Retinal pigment epithelial cell (primary cell): Measurements from ENCODE around the gene RRAS.

Experiments used
- DNase-seq: peaks from one replicate; pipeline ENCODE4 v3.0.0-alpha.2; 2010; ENCODE audit warnings: low read depth
- H3K4me3 ChIP-seq: 2 replicates; pipeline ENCODE4 v1.5.1; 2011; ENCODE audit warnings: mild to moderate bottlenecking, low read length, control low read depth, moderate library complexity
- TF ChIP-seq, protein P1 (sequence below): conservative IDR thresholded peaks from 2 replicates; pipeline ENCODE4 v1.5.1; 2011; ENCODE audit warnings: low read depth, low read length, control low read depth, inconsistent platforms

RRAS gene

DNA sequence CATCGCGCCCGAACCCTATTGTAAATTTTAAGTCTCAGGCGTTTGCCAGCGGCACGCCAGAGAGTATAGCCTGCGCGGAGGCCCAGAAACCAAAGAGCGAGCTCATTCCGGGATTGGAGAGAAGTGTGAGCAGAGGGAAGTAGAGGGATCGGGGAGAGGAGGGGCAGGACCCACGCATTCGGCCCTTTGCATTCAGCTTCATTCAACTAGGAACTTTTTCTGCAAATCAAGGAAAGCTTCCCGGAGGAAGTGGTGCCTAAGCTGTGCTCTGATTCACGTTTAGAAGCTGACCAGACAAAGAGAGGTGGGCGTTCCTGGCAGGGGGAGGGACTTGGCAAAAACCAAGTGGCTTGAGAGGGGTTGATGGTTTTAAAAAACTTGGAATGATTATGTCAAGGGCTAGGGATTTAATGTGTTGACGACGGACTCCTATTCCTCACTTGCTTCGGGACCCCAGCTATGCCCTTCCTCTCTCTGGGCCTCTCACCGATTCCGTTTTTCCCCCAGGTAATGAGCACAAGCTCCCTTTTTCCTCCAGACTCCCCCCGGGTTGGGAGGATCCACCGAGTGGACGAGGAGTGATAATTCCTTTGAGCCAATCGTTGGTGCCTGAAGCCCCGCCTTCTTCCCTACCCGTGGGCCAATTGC, 36.3 kb upstream of the RRAS start:
- TF ChIP-seq, protein P1, sequence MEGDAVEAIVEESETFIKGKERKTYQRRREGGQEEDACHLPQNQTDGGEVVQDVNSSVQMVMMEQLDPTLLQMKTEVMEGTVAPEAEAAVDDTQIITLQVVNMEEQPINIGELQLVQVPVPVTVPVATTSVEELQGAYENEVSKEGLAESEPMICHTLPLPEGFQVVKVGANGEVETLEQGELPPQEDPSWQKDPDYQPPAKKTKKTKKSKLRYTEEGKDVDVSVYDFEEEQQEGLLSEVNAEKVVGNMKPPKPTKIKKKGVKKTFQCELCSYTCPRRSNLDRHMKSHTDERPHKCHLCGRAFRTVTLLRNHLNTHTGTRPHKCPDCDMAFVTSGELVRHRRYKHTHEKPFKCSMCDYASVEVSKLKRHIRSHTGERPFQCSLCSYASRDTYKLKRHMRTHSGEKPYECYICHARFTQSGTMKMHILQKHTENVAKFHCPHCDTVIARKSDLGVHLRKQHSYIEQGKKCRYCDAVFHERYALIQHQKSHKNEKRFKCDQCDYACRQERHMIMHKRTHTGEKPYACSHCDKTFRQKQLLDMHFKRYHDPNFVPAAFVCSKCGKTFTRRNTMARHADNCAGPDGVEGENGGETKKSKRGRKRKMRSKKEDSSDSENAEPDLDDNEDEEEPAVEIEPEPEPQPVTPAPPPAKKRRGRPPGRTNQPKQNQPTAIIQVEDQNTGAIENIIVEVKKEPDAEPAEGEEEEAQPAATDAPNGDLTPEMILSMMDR = no peak
- H3K4me3 ChIP-seq = peak overlapping the region; percentile 47
- peak; percentile 87 for DNase-seq

DNA sequence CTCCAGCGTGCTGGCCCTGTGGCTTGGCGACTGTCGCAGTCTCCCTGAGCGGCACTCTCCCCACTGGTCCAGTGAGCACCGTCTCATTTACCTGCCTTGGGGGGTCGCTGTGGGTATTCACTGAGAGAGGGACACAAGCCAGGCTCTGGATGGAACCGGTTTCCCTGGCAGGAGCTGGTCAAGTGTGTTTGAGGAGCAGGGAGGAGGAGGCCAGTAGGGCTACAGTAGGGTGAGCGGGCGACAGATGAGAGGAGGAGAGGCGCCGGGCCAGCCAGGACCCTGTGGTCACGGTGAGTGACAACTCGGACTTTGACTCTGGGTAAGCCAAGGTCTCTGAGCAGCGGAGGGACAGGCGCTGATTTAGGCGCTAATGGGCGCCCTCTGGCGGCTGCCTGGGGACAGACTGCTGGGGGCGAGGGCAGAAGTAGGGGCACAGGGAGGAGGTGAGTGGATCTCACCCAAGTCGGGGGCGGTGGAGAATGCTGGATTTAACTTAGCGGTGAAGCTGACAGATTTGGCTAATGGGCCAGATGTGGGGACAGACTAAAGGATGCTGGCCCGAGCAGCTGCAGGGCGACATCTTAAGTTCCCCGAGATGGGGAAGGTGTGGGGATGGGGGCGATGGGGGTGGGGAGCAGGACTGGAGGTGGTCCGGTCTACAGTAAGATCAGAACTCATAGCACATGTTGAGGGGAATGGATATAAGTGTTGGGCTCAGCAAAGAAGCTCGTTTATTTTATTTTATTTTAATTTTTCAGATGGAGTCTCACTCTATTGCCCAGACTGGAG, 32.4 kb upstream of the RRAS start:
- TF ChIP-seq, protein P1 = peak; percentile 98
- no peak for DNase-seq
- peak overlapping the region; percentile 39 for H3K4me3 ChIP-seq

DNA sequence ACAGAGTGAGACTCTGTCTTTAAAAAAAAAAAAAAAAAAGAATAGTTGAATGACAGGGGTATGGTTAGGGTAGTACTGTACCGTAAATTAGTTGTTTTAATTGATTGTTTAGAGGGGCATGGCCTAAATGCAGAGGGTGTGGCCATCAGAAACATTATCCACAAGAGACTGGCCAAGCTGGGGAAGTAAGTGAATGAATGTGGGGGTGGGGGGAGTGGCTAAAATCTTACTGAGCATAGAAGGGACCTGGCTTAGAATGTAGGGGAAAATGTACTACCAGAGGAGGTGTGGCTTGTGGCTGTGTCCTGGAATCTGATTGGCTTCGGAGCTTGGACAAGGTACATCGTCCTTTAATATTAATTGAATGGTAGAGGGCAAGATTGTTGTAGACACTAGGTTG, 29.6 kb upstream of the RRAS start:
- no peak overlapping the region for H3K4me3 ChIP-seq
- DNase-seq = no peak
- TF ChIP-seq, protein P1 = no peak

DNA sequence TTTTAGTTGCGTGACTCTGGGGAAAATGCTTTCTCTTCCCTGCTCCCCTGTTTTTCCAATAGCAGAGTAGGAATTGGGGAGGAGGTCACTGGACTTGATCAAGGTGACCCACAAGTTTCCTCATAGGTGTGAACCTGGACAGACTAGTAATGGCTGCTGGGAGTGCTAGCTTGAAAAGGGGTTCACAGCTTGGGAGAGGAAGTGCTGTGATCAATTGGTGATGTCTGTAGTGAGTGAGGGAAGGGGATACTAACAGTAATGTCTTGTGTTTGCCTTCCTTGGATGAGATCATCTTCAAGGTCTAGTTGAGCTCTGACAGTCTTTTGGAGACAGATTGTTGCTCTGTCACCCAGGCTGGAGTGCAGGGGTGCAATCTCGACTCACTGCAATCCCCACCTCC, 27.5 kb upstream of the RRAS start:
- DNase-seq = no peak
- TF ChIP-seq, protein P1 = no peak
- H3K4me3 ChIP-seq = no peak overlapping the region

DNA sequence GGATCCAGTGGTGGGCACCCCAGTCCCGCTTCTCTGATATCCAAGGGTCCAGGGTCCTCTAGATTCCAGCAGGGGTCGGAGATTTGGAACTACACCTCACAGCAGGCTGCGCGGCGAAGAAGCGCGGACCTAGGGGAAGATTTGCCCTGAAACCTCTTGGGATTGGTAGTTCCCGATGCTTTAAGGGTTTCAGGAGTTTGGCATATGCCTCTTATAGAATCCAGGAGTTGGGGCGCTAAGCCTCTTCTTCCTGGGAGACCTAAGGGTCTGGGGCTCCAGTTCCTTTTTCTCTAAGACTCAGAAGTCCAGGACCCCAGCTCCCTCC, 26.1 kb upstream of the RRAS start:
- DNase-seq = no peak
- peak overlapping the region; percentile 88 for H3K4me3 ChIP-seq
- TF ChIP-seq, protein P1 = peak; percentile 11

DNA sequence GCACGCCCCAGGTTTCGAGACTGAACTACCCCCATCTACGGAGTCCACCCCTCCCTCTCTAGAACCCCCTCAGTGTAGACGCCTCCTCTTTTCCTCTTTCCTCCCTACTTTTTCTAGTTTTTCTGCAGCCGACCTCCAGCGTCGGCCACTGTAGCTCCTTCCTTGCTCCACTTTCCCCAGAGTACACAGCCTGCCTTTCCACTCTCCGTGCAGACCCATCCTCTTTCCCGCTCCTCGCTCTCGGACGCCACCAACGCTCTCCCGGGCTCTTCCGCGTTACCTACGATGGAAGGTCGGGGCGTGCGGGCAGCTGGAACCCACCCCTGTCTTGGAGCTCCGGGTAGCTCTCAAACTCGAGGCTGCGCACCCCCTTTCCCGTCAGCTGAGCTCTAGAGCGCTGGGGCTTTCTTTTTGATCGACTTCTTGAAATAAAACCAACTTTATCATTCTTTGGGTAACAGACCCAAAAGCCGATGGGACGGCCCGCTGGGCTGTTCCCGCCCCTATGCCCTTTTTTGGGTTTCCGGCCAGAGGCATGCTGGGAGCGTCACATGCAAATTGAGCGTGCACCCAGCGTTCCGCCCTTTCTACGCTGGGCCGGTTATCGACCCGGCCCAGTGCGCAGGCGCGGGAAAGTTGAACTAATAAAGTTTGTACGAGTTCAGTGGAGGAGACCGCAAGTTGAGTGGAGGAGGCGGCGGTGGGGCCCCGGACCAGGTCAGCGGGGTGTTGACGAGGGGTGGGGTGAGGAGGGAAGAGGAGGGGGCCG, 25.6 kb upstream of the RRAS start, which contains the start of the genes BCL2L12 and IRF3:
Gene BCL2L12, plus strand, starts transcription at position 583 of the 769 bp plus-strand sequence. CDS start 760 bp downstream, outside the sequence.
Gene IRF3, minus strand, starts transcription at position 507 of the 769 bp plus-strand sequence. CDS start 1,019 bp downstream, outside the sequence.
- TF ChIP-seq, protein P1 = no peak
- peak within 1 kb of the TSS; percentile 88 for H3K4me3 ChIP-seq
- DNase-seq = peak; percentile 76
